CD14-positive monocyte (primary cell): ENCODE data around the gene WDR35. TPM values are rescaled to one million over a fixed set of nuclear protein-coding genes. Genes with fewer than 3 reads are reported as not detected.

Experiments used
- DNase-seq, 3 donors: peaks; one replicate each; pipeline ENCODE4 v3.0.0-alpha.2; 2011 to 2022
- H2AFZ ChIP-seq: 2 replicates; pipeline ENCODE4 v1.6.0; 2012; ENCODE audit warnings: mild to moderate bottlenecking, low read depth, low read length, inconsistent platforms; ENCODE audit not compliant: insufficient read depth, poor library complexity, severe bottlenecking
- H3K27ac ChIP-seq, 2 donors: 1 replicate in 1 of 2; 2 replicates in 1 of 2; pipeline ENCODE4 v1.5.1; 2012 to 2013; ENCODE audit warnings: low read length in 2 of 2, control low read depth in 1 of 2, inconsistent platforms in 1 of 2, low read depth in 1 of 2, mild to moderate bottlenecking in 1 of 2
- H3K27me3 ChIP-seq, 2 donors: one replicate each; pipeline versions ENCODE4 v1.6.0 to v1.6.1; 2011 to 2013; ENCODE audit warnings: low read length in 2 of 2; ENCODE audit not compliant: control insufficient read depth in 2 of 2, insufficient read depth in 2 of 2
- H3K36me3 ChIP-seq, 2 donors: replicated peaks in 1 of 2; 1 replicate in 1 of 2; 2 replicates in 1 of 2; pipeline versions ENCODE4 v1.5.1 to v1.6.1; 2012 to 2013; ENCODE audit warnings: low read length in 2 of 2, control low read depth in 1 of 2, inconsistent platforms in 1 of 2, mild to moderate bottlenecking in 1 of 2; ENCODE audit not compliant: insufficient read depth in 2 of 2, control insufficient read depth in 1 of 2
- H3K4me1 ChIP-seq, 2 donors: 1 replicate in 1 of 2; 2 replicates in 1 of 2; pipeline versions ENCODE4 v1.5.1 to v1.6.1; 2012 to 2013; ENCODE audit warnings: low read length in 2 of 2, control low read depth in 1 of 2, inconsistent platforms in 1 of 2, mild to moderate bottlenecking in 1 of 2, moderate library complexity in 1 of 2; ENCODE audit not compliant: insufficient read depth in 2 of 2, control insufficient read depth in 1 of 2
- H3K4me2 ChIP-seq: replicated peaks from 2 replicates; pipeline ENCODE3; 2012; ENCODE audit warnings: low read length, moderate library complexity, mild to moderate bottlenecking; ENCODE audit not compliant: poor library complexity, severe bottlenecking; ENCODE audit errors: extremely low read depth
- H3K4me3 ChIP-seq, 3 experiments: fragments of 200-600 bp in 1 of 3; sonication (generic) in 1 of 3; replicated peaks in 1 of 3; 1 replicate in 2 of 3; 2 replicates in 1 of 3; pipeline ENCODE4 v1.5.1; 2011 to 2013; ENCODE audit warnings: low read length in 3 of 3, mild to moderate bottlenecking in 3 of 3, control low read depth in 2 of 3, low read depth in 2 of 3, inconsistent platforms in 1 of 3, moderate library complexity in 1 of 3
- H3K79me2 ChIP-seq: 2 replicates; pipeline ENCODE4 v1.6.0; 2012; ENCODE audit warnings: mild to moderate bottlenecking, control low read depth, inconsistent platforms, low read length, moderate library complexity; ENCODE audit not compliant: insufficient read depth
- H3K9ac ChIP-seq: 2 replicates; pipeline ENCODE4 v1.6.0; 2017; ENCODE audit warnings: low read length, mild to moderate bottlenecking; ENCODE audit not compliant: insufficient read depth, poor library complexity, severe bottlenecking
- H3K9me3 ChIP-seq, 2 donors: replicated peaks in 1 of 2; 1 replicate in 1 of 2; 2 replicates in 1 of 2; pipeline versions ENCODE4 v1.5.1 to v1.6.1; 2012 to 2013; ENCODE audit warnings: low read length in 2 of 2, control low read depth in 1 of 2; ENCODE audit not compliant: control insufficient read depth in 1 of 2, insufficient read depth in 1 of 2
- H4K20me1 ChIP-seq: 2 replicates; pipeline ENCODE4 v1.6.0; 2012; ENCODE audit warnings: mild to moderate bottlenecking, low read length, control low read depth, moderate library complexity; ENCODE audit not compliant: insufficient read depth
- H3K27ac Mint-ChIP-seq, 7 donors: one replicate each; pipeline ENCODE4 v1.8.0; 2020; ENCODE audit warnings: mild to moderate bottlenecking in 7 of 7, mixed read lengths in 7 of 7, moderate library complexity in 6 of 7, inconsistent platforms in 2 of 7
- H3K27me3 Mint-ChIP-seq, 3 donors: one replicate each; pipeline ENCODE4 v1.8.0; 2021 to 2022; ENCODE audit warnings: low read depth in 3 of 3, mild to moderate bottlenecking in 3 of 3, mixed read lengths in 3 of 3, moderate library complexity in 3 of 3, inconsistent platforms in 1 of 3
- H3K36me3 Mint-ChIP-seq, 2 donors: one replicate each; pipeline ENCODE4 v1.8.0; 2020; ENCODE audit warnings: mixed read lengths in 2 of 2, inconsistent platforms in 1 of 2, mild to moderate bottlenecking in 1 of 2
- H3K4me1 Mint-ChIP-seq: one replicate; pipeline ENCODE4 v1.8.0; 2020; ENCODE audit warnings: mild to moderate bottlenecking, mixed read lengths
- H3K4me3 Mint-ChIP-seq, 2 donors: one replicate each; pipeline ENCODE4 v1.8.0; 2020; ENCODE audit warnings: mild to moderate bottlenecking in 2 of 2, mixed read lengths in 2 of 2, moderate library complexity in 1 of 2
- H3K9me3 Mint-ChIP-seq, 7 donors: one replicate each; pipeline ENCODE4 v1.8.0; 2020 to 2022; ENCODE audit warnings: mixed read lengths in 7 of 7, mild to moderate bottlenecking in 6 of 7, moderate library complexity in 6 of 7, inconsistent platforms in 2 of 7
- WGBS: methylation state at CpG from one replicate; pipeline ENCODE4 v1.1.5; 2013; ENCODE audit warnings: missing lambda C conversion rate; ENCODE audit not compliant: insufficient coverage; 5-methylcytosine and 5-hydroxymethylcytosine counted together
- intact Hi-C, 2 donors: fragments of 100-400 bp; cut with micrococcal nuclease; formaldehyde crosslinking; loops; one replicate each; pipeline versions ENCODE4 v1.15.0 to v1.15.1; 2023
- polyA plus RNA-seq, 3 donors: library from polyadenylated mRNA; depleted of rRNA in 1 of 3; unstranded in 2 of 3; stranded (reverse) in 1 of 3; fragments of 300-500 nt in 2 of 3; fragments of >200 nt in 1 of 3; fragmentation: Illumina TruSeq in 2 of 3; gene quantifications; 1 replicate in 2 of 3; 2 replicates in 1 of 3; pipeline ENCODE4 v1.2.3, GENCODE V29; 2012 to 2021
- TF ChIP-seq, protein P1 (sequence below): fragments of 200-600 bp; IDR thresholded peaks from one replicate; pipeline ENCODE4 v1.8.0; 2022; ENCODE audit warnings: antibody characterized with exemption, mild to moderate bottlenecking

The WDR35 gene
- polyA plus RNA-seq, 3 donors = 0.28 to 1.0 (median 0.67) TPM

DNA sequence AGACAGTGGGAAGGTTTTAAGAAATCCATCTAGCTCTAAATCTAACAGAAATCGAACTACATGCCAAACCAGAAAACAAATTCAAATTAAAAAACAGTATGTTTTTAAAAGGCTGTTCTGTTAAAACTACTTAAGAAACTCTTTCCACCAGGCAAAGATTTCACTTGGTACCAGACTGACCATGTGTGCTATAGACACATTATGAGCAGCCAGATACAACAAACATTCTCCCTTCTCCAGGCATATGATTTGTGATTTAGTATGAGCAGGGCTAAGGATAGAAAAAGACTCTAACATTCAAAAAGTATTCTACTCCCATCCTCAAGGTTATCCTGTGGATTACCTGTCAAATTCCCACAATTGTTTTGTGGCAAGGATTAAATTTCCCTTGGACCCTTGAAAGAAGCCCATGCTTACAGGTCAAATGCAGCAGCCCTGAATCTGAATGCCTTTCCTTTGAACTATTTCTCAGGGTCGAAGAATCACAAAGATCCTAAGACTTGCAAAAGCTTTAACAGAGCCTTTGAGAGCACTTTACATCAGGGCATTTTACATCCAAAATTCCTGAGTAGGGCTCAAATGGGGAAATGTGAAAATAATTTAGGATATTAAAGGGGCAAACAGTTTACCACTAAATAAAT lies 45.6 kb downstream of the WDR35 start:
- no peak overlapping the region for H2AFZ ChIP-seq
- no peaks in the 10 kb centered on the region for H3K79me2 ChIP-seq
- H3K4me1 ChIP-seq = no peaks in the 10 kb centered on the region
- no peak overlapping the region for H3K4me3 ChIP-seq
- no peaks in the 10 kb centered on the region for H3K4me1 Mint-ChIP-seq
- no CpG with 5 or more reads among the region's 2 CpGs for WGBS
- H3K9me3 ChIP-seq = no peaks in the 10 kb centered on the region
- intact Hi-C loops = no loop called here
- TF ChIP-seq, protein P1, sequence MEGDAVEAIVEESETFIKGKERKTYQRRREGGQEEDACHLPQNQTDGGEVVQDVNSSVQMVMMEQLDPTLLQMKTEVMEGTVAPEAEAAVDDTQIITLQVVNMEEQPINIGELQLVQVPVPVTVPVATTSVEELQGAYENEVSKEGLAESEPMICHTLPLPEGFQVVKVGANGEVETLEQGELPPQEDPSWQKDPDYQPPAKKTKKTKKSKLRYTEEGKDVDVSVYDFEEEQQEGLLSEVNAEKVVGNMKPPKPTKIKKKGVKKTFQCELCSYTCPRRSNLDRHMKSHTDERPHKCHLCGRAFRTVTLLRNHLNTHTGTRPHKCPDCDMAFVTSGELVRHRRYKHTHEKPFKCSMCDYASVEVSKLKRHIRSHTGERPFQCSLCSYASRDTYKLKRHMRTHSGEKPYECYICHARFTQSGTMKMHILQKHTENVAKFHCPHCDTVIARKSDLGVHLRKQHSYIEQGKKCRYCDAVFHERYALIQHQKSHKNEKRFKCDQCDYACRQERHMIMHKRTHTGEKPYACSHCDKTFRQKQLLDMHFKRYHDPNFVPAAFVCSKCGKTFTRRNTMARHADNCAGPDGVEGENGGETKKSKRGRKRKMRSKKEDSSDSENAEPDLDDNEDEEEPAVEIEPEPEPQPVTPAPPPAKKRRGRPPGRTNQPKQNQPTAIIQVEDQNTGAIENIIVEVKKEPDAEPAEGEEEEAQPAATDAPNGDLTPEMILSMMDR = no peak
- no peak overlapping the region for H3K9ac ChIP-seq
- no peaks in the 10 kb centered on the region for H3K9me3 Mint-ChIP-seq
- no peak for DNase-seq
- no peak overlapping the region for H3K27ac Mint-ChIP-seq
- H3K27me3 ChIP-seq = no peaks in the 10 kb centered on the region
- H3K36me3 ChIP-seq = no peaks in the 10 kb centered on the region
- no peaks in the 10 kb centered on the region for H4K20me1 ChIP-seq
- no peak overlapping the region for H3K4me2 ChIP-seq
- no peak overlapping the region for H3K27ac ChIP-seq
- no peak overlapping the region for H3K4me3 Mint-ChIP-seq
- peaks cover 0 to 1% of the 10 kb centered on the region in 2 donors for H3K36me3 Mint-ChIP-seq
- H3K27me3 Mint-ChIP-seq = no peaks in the 10 kb centered on the region

DNA sequence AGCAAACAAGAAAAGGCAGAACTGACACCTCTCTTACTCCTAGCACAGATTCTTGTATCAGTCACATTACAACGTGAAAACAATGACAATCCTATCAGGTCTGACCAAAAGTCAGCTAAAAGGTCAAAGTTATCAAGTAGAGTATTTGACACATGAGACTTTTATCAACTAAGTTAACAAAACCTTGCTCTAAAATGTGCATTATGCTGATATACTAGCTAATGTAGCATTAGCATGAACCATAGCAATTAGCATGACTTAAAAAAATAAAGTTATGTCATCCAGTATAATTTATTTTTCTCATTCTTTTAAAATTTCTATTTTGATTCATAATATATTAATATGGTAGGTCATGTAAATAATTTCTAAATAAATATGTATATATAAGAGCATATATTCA lies 46.7 kb downstream of the WDR35 start:
- no peaks in the 10 kb centered on the region for H3K4me1 ChIP-seq
- no peak overlapping the region for H3K27ac Mint-ChIP-seq
- H3K9me3 ChIP-seq = no peaks in the 10 kb centered on the region
- no peaks in the 10 kb centered on the region for H3K9me3 Mint-ChIP-seq
- no peaks in the 10 kb centered on the region for H3K27me3 ChIP-seq
- H4K20me1 ChIP-seq = no peaks in the 10 kb centered on the region
- H3K9ac ChIP-seq = no peak overlapping the region
- H3K4me3 ChIP-seq = no peak overlapping the region
- no peak overlapping the region for H2AFZ ChIP-seq
- whole genome bisulfite sequencing = no CpG with 5 or more reads among the region's 1 CpG
- H3K36me3 Mint-ChIP-seq = peaks cover 0 to 1% of the 10 kb centered on the region in 2 donors
- H3K4me2 ChIP-seq = no peak overlapping the region
- intact Hi-C loops = no loop called here
- H3K27me3 Mint-ChIP-seq = no peaks in the 10 kb centered on the region
- no peaks in the 10 kb centered on the region for H3K4me1 Mint-ChIP-seq
- H3K36me3 ChIP-seq = no peaks in the 10 kb centered on the region
- no peaks in the 10 kb centered on the region for H3K79me2 ChIP-seq
- TF ChIP-seq, protein P1 = no peak
- no peak overlapping the region for H3K27ac ChIP-seq
- H3K4me3 Mint-ChIP-seq = no peak overlapping the region
- no peak for DNase-seq
